Ishikawa (cell line): ENCODE measurements around the gene CD8B2.

ENCODE experiments used
- EP300 ChIP-seq: IDR thresholded peaks from 2 replicates; pipeline ENCODE4 v1.6.1; 2012; ENCODE audit warnings: borderline replicate concordance
- FOXM1 ChIP-seq: IDR thresholded peaks from 2 replicates; pipeline ENCODE4 v1.6.1; 2012; ENCODE audit warnings: low read depth, borderline replicate concordance
- RAD21 ChIP-seq: IDR thresholded peaks from 2 replicates; pipeline ENCODE4 v1.6.1; 2012; ENCODE audit warnings: low read depth
- REST ChIP-seq: IDR thresholded peaks from 2 replicates; pipeline ENCODE4 v1.6.1; 2012; ENCODE audit warnings: low read depth, mild to moderate bottlenecking
- YY1 ChIP-seq: IDR thresholded peaks from 2 replicates; pipeline ENCODE4 v1.6.1; 2012; ENCODE audit warnings: low read depth
- ZBTB7A ChIP-seq: IDR thresholded peaks from 2 replicates; pipeline ENCODE4 v1.6.1; 2012; ENCODE audit warnings: low read depth
- TF ChIP-seq, protein P1 (sequence below): IDR thresholded peaks from 2 replicates; pipeline ENCODE4 v1.6.1; 2012

- TF ChIP-seq, protein P1, sequence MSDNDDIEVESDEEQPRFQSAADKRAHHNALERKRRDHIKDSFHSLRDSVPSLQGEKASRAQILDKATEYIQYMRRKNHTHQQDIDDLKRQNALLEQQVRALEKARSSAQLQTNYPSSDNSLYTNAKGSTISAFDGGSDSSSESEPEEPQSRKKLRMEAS, result no peak
- no peak for TF ChIP-seq RAD21
- TF ChIP-seq YY1, result no peak
- no peak for TF ChIP-seq REST
- TF ChIP-seq FOXM1, result no peak
- TF ChIP-seq EP300, result no peak
- TF ChIP-seq ZBTB7A, result no peak
These were observed 74.6 kb downstream of the CD8B2 start for GRCh38 chr2:106561803-106562202.
